ENCODE results near the gene SLC12A9. TPM values are rescaled to one million over a fixed set of nuclear protein-coding genes. Genes with fewer than 3 reads are reported as not detected.

The SLC12A9 gene
- total RNA-seq, 1 donor from 2014 or later, result 30.2 TPM

- DNase-seq (ENCODE audit: extremely low read depth, low read depth, low spot score), result no peak
Measured at GRCh38 chr7:100856871-100857282, 4.4 kb downstream of the SLC12A9 start.

- no peak for DNase-seq (ENCODE audit: extremely low read depth, low read depth, low spot score)
Measured at GRCh38 chr7:100859856-100860255, 7.3 kb downstream of the SLC12A9 start.

GRCh38 chr7:100860702-100861615 lies 8.4 kb downstream of the SLC12A9 start:
- DNase-seq (ENCODE audit: extremely low read depth, low read depth, low spot score), result no peak

- DNase-seq (ENCODE audit: extremely low read depth, low read depth, low spot score), result no peak
Measured at GRCh38 chr7:100861616-100861985, 9.1 kb downstream of the SLC12A9 start.

- no peak for DNase-seq (ENCODE audit: extremely low read depth, low read depth, low spot score)
Measured at GRCh38 chr7:100863406-100863950, 11.0 kb downstream of the SLC12A9 start.

- no peak for DNase-seq (ENCODE audit: extremely low read depth, low read depth, low spot score)
Measured at GRCh38 chr7:100864263-100864845, 11.8 kb downstream of the SLC12A9 start.

GRCh38 chr7:100865372-100865911 lies 12.9 kb downstream of the SLC12A9 start:
- no peak for DNase-seq (ENCODE audit: extremely low read depth, low read depth, low spot score)

- no peak for DNase-seq (ENCODE audit: extremely low read depth, low read depth, low spot score)
Measured at GRCh38 chr7:100865938-100866728, 13.6 kb downstream of the SLC12A9 start.

- no peak for DNase-seq (ENCODE audit: extremely low read depth, low read depth, low spot score)
Measured at GRCh38 chr7:100866729-100867039, 14.2 kb downstream of the SLC12A9 start.

GRCh38 chr7:100867040-100867775 lies 14.7 kb downstream of the SLC12A9 start, which contains the start of gene TRIP6:
Gene TRIP6 (plus strand): TSS chr7:100867387. CDS start chr7:100867498, 111 bp downstream.
- no peak for DNase-seq (ENCODE audit: extremely low read depth, low read depth, low spot score)

GRCh38 chr7:100867776-100868485 lies 15.4 kb downstream of the SLC12A9 start:
- DNase-seq (ENCODE audit: extremely low read depth, low read depth, low spot score), result no peak

GRCh38 chr7:100873599-100874299 lies 21.2 kb downstream of the SLC12A9 start:
- DNase-seq (ENCODE audit: extremely low read depth, low read depth, low spot score), result no peak

GRCh38 chr7:100874300-100874576 lies 21.7 kb downstream of the SLC12A9 start:
- no peak for DNase-seq (ENCODE audit: extremely low read depth, low read depth, low spot score)

- DNase-seq (ENCODE audit: extremely low read depth, low read depth, low spot score), result peak; percentile 84
Measured at GRCh38 chr7:100874577-100875355, 22.3 kb downstream of the SLC12A9 start, which contains the start of gene SRRT. Gene SRRT (plus strand): TSS chr7:100875103. CDS start chr7:100875591, 488 bp downstream.

GRCh38 chr7:100875356-100875751 lies 22.8 kb downstream of the SLC12A9 start:
- DNase-seq (ENCODE audit: extremely low read depth, low read depth, low spot score), result no peak

GRCh38 chr7:100878013-100878412 lies 25.5 kb downstream of the SLC12A9 start:
- no peak for DNase-seq (ENCODE audit: extremely low read depth, low read depth, low spot score)

GRCh38 chr7:100878685-100879084 lies 26.2 kb downstream of the SLC12A9 start:
- DNase-seq (ENCODE audit: extremely low read depth, low read depth, low spot score), result no peak

- no peak for DNase-seq (ENCODE audit: extremely low read depth, low read depth, low spot score)
Measured at GRCh38 chr7:100879685-100880261, 27.3 kb downstream of the SLC12A9 start.

All from glomerular endothelial cell (primary cell).